Heart right ventricle (tissue), 16 donors: ENCODE results near the gene CYBA. TPM values are rescaled to one million over a fixed set of nuclear protein-coding genes. Genes with fewer than 3 reads are reported as not detected.

ENCODE experiments used
- ATAC-seq, 8 donors: fragments of 200-7000 bp; cut with Tn5 transposase; one replicate each; pipeline ENCODE4 v1.9.1; 2020; ENCODE audit warnings: mild to moderate bottlenecking in 8 of 8, moderate library complexity in 8 of 8, moderate number of reproducible peaks in 1 of 8
- DNase-seq, 2 donors: peaks; one replicate each; pipeline ENCODE4 v3.0.0-alpha.2; 2020
- H3K27ac ChIP-seq, 10 donors: fragments of 200-600 bp; sonication (generic) in 2 of 10; one replicate each; pipeline versions ENCODE4 v1.5.0 to v1.8.0; 2020 to 2022; ENCODE audit warnings: mild to moderate bottlenecking in 3 of 10
- H3K27me3 ChIP-seq, 7 donors: fragments of 200-600 bp; one replicate each; pipeline ENCODE4 v1.8.0; 2021 to 2022; ENCODE audit warnings: mild to moderate bottlenecking in 2 of 7
- H3K36me3 ChIP-seq, 9 donors: fragments of 200-600 bp; sonication (generic) in 1 of 9; one replicate each; pipeline versions ENCODE4 v1.5.0 to v1.8.0; 2020 to 2022; ENCODE audit warnings: mild to moderate bottlenecking in 2 of 9
- H3K4me1 ChIP-seq, 9 donors: fragments of 200-600 bp; sonication (generic) in 1 of 9; one replicate each; pipeline versions ENCODE4 v1.5.0 to v1.8.0; 2020 to 2022; ENCODE audit warnings: mild to moderate bottlenecking in 4 of 9
- H3K4me3 ChIP-seq, 10 donors: fragments of 200-600 bp; sonication (generic) in 2 of 10; one replicate each; pipeline versions ENCODE4 v1.5.0 to v1.8.0; 2020 to 2022; ENCODE audit warnings: mild to moderate bottlenecking in 7 of 10, moderate library complexity in 2 of 10
- H3K9me3 ChIP-seq, 11 donors: fragments of 200-600 bp in 10 of 11; sonication (generic) in 2 of 11; one replicate each; pipeline versions ENCODE4 v1.5.0 to v1.8.0; 2013 to 2022; ENCODE audit warnings: mild to moderate bottlenecking in 2 of 11, control low read depth in 1 of 11, moderate library complexity in 1 of 11
- WGBS, 2 donors: extraction: QIAGEN DNeasy Blood & Tissue Kit; methylation state at CpG; one replicate each; pipeline ENCODE4 v1.1.7; 2013; ENCODE audit warnings: inconsistent platforms in 1 of 2; 5-methylcytosine and 5-hydroxymethylcytosine counted together
- intact Hi-C, 10 donors: fragments of 100-400 bp; cut with DNase I; formaldehyde crosslinking; loops; one replicate each; pipeline versions ENCODE4 v1.11.1 to v1.14.2; 2022
- polyA plus RNA-seq, 2 donors: library from polyadenylated mRNA; stranded (reverse); fragments of 200-250 nt; gene quantifications; one replicate each; pipeline ENCODE4 v1.2.3, GENCODE V29; 2013
- total RNA-seq, 10 donors: library from RNA; stranded (reverse); fragmentation: NEBNext Ultra II Directional in 3 of 10; extraction: Animal tissue kit (Norgen Biotek cat#: 25700) in 3 of 10; gene quantifications; one replicate each; pipeline versions ENCODE4 v1.2.1 to v1.2.4, GENCODE V29; 2021 to 2023
- TF ChIP-seq, protein P1 (sequence below), 9 donors: fragments of 200-600 bp; sonication (generic) in 2 of 9; IDR thresholded peaks; one replicate each; pipeline versions ENCODE4 v1.5.0 to v1.8.0; 2021 to 2022; ENCODE audit warnings: antibody characterized with exemption in 9 of 9, mild to moderate bottlenecking in 5 of 9, moderate library complexity in 1 of 9
- donor health status: Arrhythmogenic right ventricular cardiomyopathy.
- donor health status: ischemic (EF 13 %, LVEDD 7.1; RV severe dilation, severe dysfunction).
- donor health status: healthy with polysubstance abuse.
- donor health status: DM: no; HTN: yes; CAD: no.
- donor health status: DM: no; HTN: no; CAD: no.
- donor health status: ischemic (EF 25% LVEDD 6.9; RV normal size, moderate dysfunction).
- donor health status: ischemic (EF 25% LVEDD 5.7; RV mildly dilated, moderate dysfunction).
- donor health status: healthy.
- donor health status: DM: yes; HTN: yes; CAD: no.
- donor health status: Ischemic cardiomyopathy.
- donor health status: ischemic (EF 35%, LVEDD 5.7; RV mildly dilated, moderate dysfunction).
- donor health status: nonischemic (EF 11% LVEDD 7.7; RV severe dilation, severe dysfunction).
- donor health status: DM: yes; HTN: yes; CAD: no.
- donor health status: PGD.
- donor health status: ischemic (EF 29% LVEDD 5.4; RV normal size, mild dysfunction).
- donor health status: nonischemic (EF 23%, LVEDD 6.1; RV moderate dilation, normal function).

Gene CYBA
- total and polyA plus RNA-seq, 12 donors: 13.0 to 117 (median 33.6) TPM

DNA sequence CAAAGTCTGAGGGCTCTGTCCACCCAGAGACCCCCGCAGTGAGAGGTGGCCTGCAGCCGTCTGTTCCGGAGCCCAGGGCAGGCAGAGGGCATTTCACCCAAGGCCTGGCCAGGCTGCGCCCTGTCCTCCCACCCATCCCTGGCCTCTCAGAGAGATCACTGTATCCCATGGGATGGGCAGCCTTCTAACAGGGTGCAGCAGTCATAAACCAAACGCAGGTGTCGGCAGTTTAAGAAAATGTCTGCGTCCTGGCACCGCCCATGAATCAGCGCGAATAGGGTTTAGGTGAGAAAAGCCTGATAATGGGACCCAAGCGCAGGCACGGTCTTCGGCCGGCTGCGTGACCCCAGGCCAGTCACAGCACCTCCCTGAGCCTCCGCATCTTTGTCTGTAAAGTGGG, 5.4 kb downstream of the CYBA start:
- H3K36me3 ChIP-seq: peaks cover 0 to 61% (median 0%) of the 10 kb centered on the region in 9 donors
- no peaks in the 10 kb centered on the region for H3K9me3 ChIP-seq
- H3K27ac ChIP-seq: no peak overlapping the region
- 91 to 94% methylated on average over 16 of the region's 16 CpGs for WGBS, 2 donors
- intact Hi-C loops: no loop called here
- TF ChIP-seq, protein P1, sequence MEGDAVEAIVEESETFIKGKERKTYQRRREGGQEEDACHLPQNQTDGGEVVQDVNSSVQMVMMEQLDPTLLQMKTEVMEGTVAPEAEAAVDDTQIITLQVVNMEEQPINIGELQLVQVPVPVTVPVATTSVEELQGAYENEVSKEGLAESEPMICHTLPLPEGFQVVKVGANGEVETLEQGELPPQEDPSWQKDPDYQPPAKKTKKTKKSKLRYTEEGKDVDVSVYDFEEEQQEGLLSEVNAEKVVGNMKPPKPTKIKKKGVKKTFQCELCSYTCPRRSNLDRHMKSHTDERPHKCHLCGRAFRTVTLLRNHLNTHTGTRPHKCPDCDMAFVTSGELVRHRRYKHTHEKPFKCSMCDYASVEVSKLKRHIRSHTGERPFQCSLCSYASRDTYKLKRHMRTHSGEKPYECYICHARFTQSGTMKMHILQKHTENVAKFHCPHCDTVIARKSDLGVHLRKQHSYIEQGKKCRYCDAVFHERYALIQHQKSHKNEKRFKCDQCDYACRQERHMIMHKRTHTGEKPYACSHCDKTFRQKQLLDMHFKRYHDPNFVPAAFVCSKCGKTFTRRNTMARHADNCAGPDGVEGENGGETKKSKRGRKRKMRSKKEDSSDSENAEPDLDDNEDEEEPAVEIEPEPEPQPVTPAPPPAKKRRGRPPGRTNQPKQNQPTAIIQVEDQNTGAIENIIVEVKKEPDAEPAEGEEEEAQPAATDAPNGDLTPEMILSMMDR (IDR thresholded peaks at IDR 0.05): no peak
- H3K27me3 ChIP-seq: peaks cover 0 to 9% (median 7%) of the 10 kb centered on the region in 7 donors
- no peak overlapping the region for H3K4me3 ChIP-seq
- ATAC-seq (no peak), DNase-seq (no peak)
- peaks cover 0 to 32% (median 10%) of the 10 kb centered on the region in 9 donors for H3K4me1 ChIP-seq

- peaks cover 0 to 14% (median 0%) of the 10 kb centered on the region in 9 donors for H3K4me1 ChIP-seq
- no peak overlapping the region for H3K27ac ChIP-seq
- H3K36me3 ChIP-seq: peaks cover 0 to 54% (median 0%) of the 10 kb centered on the region in 9 donors
- TF ChIP-seq, protein P1 (IDR thresholded peaks at IDR 0.05): no peak
- H3K27me3 ChIP-seq: peaks cover 16 to 28% (median 26%) of the 10 kb centered on the region in 7 donors
- no peak for DNase-seq
- 92 to 94% methylated on average over 8 to 9 of the region's 9 CpGs for WGBS, 2 donors
- intact Hi-C loops: no loop called here
- no peak for ATAC-seq
- H3K9me3 ChIP-seq: no peaks in the 10 kb centered on the region
- no peak overlapping the region for H3K4me3 ChIP-seq
Observed at GRCh38 chr16:88643644-88643932, 7.3 kb downstream of the CYBA start.

DNA sequence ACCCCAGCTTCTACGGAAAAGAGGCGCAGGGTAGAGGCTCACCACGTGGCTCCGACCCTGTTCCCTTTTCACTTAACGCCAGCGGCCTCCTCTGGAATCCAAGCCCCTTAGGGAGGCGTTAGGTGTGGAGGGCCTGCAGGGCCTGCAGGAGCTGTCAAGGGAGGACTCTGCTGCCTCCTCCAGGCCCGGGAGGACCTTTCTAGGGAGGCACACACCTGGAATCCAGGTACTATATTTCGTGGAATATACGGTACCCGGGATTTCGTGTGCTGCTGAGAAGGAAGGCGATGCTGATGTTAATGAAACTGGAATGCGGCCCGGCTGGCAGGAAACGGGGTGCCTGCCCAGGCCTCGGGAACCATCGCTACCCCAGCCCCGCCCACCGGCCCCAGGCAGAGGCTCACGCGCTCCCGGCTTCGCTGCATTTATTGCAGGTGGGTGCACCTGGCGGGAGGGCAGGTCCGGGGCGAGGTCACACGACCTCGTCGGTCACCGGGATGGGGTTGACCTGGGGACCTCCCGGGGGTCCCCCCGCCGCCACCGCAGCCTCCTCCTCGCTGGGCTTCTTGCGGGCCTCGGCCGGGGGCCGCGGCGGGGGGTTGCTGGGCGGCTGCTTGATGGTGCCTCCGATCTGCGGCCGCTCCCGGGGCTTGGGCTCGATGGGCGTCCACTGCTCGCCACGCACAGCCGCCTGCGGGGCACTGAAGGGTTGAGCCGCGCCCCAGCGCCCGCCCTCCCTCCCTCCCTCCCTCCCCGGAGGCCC, 7.8 kb downstream of the CYBA start:
- Histone ChIP-seq H3K27ac (no peak overlapping the region), H3K36me3 (peaks cover 0 to 50% (median 0%) of the 10 kb centered on the region in 9 donors), H3K27me3 (peaks cover 22 to 33% (median 31%) of the 10 kb centered on the region in 7 donors), H3K9me3 (no peaks in the 10 kb centered on the region), H3K4me3 (no peak overlapping the region), H3K4me1 (peaks cover 0 to 13% (median 0%) of the 10 kb centered on the region in 9 donors)
- intact Hi-C loops: no loop called here
- TF ChIP-seq, protein P1 (IDR thresholded peaks at IDR 0.05): no peak
- whole genome bisulfite sequencing, 2 donors: 90 to 91% methylated on average over 54 to 58 of the region's 58 CpGs
- DNase-seq: no peak
- ATAC-seq: no peak

DNA sequence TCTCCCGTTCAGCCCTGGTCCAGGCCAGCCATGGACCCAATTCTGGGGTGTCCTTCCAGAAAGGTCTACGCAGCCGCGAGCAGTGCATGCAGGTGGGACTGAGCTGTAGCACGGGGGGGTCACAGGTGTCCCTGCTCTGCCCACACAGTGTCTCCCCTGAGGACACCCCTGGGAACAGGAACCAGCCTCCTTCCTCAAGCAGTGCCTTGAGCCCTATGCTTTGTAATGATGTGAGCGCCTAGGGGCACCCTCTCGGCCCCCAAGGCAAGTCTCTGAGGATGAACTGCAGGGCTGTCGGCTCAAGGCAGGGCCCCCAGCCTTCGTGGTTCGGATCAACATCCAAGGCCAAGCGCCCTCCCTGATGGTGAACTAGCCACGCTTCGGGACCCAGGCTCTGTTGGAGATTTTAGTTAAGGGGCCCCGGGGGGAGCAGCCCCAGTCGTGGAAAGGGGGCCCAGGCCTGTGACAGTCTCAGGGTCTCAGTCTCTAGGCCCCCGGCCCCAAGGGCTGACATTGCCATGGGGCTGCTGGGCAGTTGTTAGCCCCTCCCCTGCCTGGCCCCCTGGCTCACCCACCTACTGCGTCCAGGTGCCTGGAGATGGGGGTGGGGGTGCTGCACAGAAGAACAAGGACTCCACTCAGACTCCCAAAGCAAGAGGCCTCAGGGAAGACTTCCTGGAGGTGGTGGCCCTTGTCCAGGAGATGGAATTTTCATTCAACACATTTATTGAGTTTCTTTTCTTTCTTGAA, 10.2 kb downstream of the CYBA start:
- Histone ChIP-seq H3K27me3 (peaks cover 22 to 56% (median 40%) of the 10 kb centered on the region in 7 donors), H3K27ac (no peak overlapping the region), H3K36me3 (peaks cover 0 to 32% (median 0%) of the 10 kb centered on the region in 9 donors), H3K9me3 (no peaks in the 10 kb centered on the region), H3K4me3 (no peak overlapping the region), H3K4me1 (peaks cover 0 to 9% (median 0%) of the 10 kb centered on the region in 9 donors)
- intact Hi-C loops: no loop called here
- TF ChIP-seq, protein P1 (IDR thresholded peaks at IDR 0.05): no peak
- WGBS, 2 donors: 57 to 63% methylated on average over 17 of the region's 17 CpGs
- DNase-seq: no peak
- no peak for ATAC-seq
